Measurements from ENCODE around the gene ACKR1.

Gene ACKR1, protein sequence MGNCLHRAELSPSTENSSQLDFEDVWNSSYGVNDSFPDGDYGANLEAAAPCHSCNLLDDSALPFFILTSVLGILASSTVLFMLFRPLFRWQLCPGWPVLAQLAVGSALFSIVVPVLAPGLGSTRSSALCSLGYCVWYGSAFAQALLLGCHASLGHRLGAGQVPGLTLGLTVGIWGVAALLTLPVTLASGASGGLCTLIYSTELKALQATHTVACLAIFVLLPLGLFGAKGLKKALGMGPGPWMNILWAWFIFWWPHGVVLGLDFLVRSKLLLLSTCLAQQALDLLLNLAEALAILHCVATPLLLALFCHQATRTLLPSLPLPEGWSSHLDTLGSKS

DNA sequence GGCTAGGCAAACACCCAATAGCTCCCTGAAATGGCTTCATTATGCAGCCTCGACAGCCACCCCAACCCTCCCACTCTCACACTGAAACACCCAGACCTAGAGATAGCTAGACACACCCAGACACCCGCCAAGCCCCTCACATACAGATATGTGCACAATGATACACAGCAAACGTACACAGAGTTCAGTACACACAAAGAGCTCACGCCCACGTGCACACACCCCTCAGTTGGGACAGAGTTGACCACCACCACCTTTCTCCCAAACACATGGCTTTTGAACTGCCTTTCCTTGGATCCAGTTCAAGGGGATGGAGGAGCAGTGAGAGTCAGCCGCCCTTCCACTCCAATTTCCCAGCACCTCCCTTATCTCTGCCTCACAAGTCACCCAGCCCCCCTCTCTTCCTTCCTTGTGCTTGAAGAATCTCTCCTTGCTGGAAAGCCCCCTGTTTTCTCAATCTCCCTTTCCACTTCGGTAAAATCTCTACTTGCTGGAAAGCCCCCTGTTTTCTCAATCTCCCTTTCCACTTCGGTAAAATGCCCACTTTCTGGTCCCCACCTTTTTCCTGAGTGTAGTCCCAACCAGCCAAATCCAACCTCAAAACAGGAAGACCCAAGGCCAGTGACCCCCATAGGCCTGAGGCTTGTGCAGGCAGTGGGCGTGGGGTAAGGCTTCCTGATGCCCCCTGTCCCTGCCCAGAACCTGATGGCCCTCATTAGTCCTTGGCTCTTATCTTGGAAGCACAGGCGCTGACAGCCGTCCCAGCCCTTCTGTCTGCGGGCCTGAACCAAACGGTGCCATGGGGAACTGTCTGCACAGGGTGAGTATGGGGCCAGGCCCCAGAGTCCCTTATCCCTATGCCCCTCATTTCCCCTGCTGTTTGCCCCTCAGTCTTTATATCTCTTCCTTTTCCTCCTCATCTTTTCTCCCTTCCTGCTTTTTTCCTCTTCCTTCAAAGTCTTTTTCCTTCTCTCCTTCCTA lies at the start of gene ACKR1:
TSS of gene ACKR1 (plus strand) at position 715 of the 981 bp plus-strand sequence. CDS start at position 800, 85 bp downstream.
- DNase-seq: no peak

DNA sequence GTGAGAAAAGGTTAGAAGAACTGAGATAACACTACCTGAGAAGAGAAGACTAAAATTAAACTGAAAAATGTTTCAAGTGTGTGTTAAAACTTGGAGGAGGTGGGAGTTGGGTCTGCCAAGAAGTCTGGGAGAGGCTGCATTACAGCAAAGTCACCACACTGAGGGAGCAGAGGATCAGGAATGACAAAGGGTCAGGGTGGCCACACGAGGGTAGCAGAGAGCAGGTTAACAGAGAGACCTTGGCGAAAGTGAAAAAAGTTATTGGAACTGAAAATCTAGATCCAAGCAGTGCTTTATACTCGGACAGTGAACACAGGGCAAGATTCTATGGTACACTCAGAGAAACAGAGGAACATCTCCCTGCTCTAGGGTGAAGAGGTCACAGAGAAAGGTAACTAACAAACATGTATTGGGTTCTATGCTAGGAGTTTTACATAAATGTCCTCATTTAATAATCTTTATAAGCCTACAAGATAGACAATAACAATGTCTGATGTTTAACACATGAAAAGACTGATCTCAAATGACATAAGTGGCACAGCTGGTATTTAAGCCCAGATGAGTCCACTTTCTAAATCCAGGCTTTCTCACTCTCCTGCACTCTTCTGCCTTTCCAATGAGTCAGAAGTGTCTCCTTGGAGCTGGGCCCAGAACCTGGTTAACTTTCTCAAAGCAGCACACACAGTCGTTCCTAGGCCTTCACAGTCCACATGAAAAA lies 43.5 kb upstream of the ACKR1 start:
- peak in 47 of 51 donors; percentile 8 to 80 (median 53) for DNase-seq

DNA sequence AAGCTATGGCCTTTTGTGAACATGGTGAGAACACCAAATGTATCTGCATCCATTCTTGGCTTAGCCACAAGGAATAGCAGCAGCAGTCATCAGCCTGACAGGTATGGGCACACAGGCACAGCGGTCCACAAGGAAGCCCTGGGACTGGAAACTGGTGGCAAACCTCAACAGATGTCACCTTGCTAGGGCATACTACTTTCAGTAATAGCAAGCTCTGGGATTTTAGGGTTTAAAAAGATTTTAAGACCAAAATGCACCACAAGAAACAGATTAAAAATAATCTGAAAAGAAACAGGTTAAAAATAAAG lies 43.0 kb upstream of the ACKR1 start:
- DNase-seq: no peak

DNA sequence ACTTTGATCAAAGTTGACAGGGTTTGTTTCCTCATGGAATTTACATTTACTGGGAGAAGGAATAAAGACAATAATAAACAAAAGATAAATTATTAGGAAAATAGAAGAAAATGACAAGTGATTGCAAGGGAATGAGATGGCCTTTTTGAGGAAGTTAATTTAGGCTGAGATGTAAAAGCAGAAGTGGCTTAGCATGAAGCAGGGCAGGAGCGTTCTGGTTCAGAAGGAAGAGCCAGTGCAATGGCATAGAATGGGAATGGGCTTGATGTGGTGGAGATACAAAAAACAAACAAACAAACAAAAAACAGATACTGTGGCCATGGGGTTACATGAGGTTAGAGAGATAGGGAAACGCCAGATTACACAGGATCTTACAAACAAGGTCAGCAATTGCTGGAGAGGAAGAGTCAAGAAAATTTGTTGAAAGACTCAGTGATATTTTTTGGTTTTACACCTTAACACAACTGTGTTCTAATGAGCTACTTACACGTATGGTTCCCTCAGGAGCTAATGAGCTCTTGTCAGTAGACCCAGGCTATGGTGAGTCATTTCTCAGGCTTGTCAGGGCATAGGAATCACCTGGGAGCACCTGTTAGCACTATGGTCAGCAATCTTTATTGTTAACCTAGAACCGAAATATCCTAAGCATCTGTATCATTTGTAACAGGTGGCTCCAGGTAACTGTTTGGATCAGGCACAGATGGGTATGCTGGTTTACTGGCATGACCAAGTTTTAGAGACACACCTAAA lies 42.0 kb upstream of the ACKR1 start:
- no peak for DNase-seq

- DNase-seq: no peak
Measured at GRCh38 chr1:159163614-159164228, 41.0 kb upstream of the ACKR1 start.

- peak in 2 of 51 donors; percentile 5 to 33 for DNase-seq
Measured at GRCh38 chr1:159168043-159168442, 36.6 kb upstream of the ACKR1 start.

DNA sequence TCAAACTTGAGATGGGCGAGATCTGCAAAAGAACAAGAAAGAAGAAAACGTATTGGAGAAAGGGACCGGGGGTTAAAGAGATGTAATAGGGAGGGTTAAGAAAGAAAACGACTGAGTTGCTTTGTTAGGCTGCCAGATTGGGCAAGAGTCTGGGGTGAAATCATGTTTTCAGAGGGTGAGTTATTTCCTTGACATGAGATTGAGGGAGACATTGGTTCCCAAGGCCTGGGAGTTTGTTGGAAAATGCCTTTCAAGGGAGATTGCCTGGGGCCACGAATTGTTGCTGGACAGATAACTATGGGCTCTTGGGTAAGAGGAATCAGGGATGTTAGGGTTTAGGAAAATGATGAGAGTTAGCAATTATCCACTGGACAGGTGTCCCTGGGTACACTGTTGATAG lies 34.0 kb upstream of the ACKR1 start:
- DNase-seq: no peak

DNA sequence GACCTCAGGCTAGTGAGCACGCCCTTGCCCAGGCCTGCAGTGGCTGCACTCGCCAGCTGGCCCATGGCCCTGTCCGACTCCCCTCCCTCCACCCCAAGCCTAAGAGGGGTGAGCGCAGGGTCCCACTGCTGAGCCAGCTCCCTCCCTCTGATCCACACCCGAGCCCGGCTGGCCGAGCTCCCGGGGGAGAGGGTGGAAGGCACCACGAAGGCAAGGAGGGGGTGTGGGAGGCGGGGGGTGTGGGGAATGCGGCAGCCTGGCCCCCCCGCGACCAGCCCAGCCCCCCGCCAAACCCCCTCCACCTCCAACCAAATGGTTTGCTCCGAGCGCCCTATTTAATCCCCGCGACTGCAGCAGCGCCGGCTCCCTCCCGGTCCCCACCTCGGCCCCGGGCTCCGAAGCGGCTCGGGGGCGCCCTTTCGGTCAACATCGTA lies 33.4 kb upstream of the ACKR1 start, which contains the start of gene CADM3:
TSS of gene CADM3 (plus strand) at position 362 of the 434 bp plus-strand sequence. CDS start 151 bp downstream, outside the sequence.
- peak in 44 of 51 donors; percentile 7 to 92 (median 53) for DNase-seq

- DNase-seq: peak in 26 of 51 donors; percentile 22 to 73 (median 50)
Measured at GRCh38 chr1:159171688-159172501, 32.8 kb upstream of the ACKR1 start.

GRCh38 chr1:159172614-159173291 lies 31.9 kb upstream of the ACKR1 start:
- peak in 28 of 51 donors; percentile 6 to 69 (median 31) for DNase-seq

DNA sequence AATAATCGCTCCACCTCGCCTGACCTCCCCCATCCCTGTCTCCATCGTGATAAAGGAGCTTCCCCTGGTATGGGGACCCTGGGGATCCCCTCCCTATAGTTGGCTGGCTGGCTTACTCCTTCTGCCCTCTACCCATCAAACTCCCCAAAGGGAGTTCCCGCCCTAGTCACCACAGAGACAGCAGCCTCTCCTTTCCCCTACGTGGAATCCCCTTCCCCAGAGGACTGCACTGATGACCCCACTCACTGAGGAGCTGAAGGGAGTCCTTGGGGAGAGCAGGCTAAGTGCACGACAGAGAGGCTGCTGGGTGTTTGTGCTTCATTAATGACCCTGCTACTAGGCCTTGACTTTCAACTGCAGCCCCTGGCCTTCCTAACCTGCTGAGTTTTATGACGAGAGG lies 31.4 kb upstream of the ACKR1 start:
- DNase-seq: no peak

GRCh38 chr1:159175571-159175970 lies 29.1 kb upstream of the ACKR1 start:
- DNase-seq: no peak

DNA sequence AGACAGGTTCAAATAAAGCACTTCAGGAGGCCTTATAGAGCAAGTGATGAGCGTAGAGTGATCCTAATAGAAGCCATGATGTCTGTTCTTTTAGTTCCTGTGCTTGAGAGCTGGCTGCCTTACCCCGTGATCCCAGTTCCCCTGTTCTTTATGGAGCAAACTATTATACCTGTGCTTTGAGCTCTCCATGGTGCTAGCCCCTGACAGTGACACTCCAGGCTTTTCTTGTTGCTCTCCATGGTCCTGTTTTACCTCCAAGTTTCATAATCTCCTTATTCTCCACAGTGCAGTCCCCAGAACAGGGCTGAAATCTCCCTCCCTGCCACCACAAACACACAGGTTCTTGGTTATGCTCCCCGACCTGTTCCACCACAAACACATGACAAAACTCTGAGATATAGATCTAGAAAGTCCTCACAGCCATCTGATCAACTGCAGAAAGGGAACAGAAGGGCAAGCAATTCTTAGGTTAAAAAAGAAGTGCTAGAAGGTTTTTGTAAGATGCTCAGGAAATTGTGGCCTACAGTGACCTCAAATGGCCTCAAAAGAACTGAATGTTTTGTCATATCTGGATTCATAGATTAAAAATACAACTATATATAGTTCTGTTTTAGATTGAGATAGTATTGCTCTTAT lies 27.3 kb upstream of the ACKR1 start:
- no peak for DNase-seq

- DNase-seq: no peak
Measured at GRCh38 chr1:159179906-159180305, 24.8 kb upstream of the ACKR1 start.

- no peak for DNase-seq
Measured at GRCh38 chr1:159180516-159180915, 24.2 kb upstream of the ACKR1 start.

GRCh38 chr1:159181328-159182024 lies 23.2 kb upstream of the ACKR1 start:
- peak in 1 of 51 donors; percentile 34 for DNase-seq

- DNase-seq: no peak
Measured at GRCh38 chr1:159184201-159184600, 20.5 kb upstream of the ACKR1 start.

DNA sequence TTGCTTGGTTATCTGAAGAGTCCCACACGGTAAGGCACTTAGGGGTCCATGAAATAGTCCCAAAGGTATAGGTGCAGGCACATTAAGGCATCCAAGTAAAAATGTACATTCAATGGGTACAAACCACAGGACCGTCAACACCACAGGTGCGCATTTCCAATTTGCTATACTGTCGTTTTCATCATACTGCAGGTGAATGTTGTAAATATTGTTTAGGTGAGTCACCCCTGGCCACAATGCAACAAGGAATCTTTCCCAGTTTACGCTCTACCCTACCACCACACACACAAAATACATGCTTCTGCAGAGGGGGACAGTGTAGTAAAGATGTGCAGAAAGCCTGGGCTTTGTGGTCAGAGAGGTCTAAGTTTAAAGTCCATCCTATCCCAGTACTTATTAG lies 19.6 kb upstream of the ACKR1 start:
- DNase-seq: no peak

All from hypothalamus (tissue), 51 donors.